CD14-positive monocyte (primary cell): Measurements from ENCODE around the gene EPG5. TPM values are rescaled to one million over a fixed set of nuclear protein-coding genes. Genes with fewer than 3 reads are reported as not detected.
A peak's percentile ranks its signal among the peaks of the same experiment; 100 is the strongest.

Source experiments
- DNase-seq, 3 donors: peaks; one replicate each; pipeline ENCODE4 v3.0.0-alpha.2; 2011 to 2022
- H2AFZ ChIP-seq: 2 replicates; pipeline ENCODE4 v1.6.0; 2012; ENCODE audit warnings: mild to moderate bottlenecking, low read depth, low read length, inconsistent platforms; ENCODE audit not compliant: insufficient read depth, poor library complexity, severe bottlenecking
- H3K27ac ChIP-seq, 2 donors: 1 replicate in 1 of 2; 2 replicates in 1 of 2; pipeline ENCODE4 v1.5.1; 2012 to 2013; ENCODE audit warnings: low read length in 2 of 2, control low read depth in 1 of 2, inconsistent platforms in 1 of 2, low read depth in 1 of 2, mild to moderate bottlenecking in 1 of 2
- H3K27me3 ChIP-seq, 2 donors: one replicate each; pipeline versions ENCODE4 v1.6.0 to v1.6.1; 2011 to 2013; ENCODE audit warnings: low read length in 2 of 2; ENCODE audit not compliant: control insufficient read depth in 2 of 2, insufficient read depth in 2 of 2
- H3K36me3 ChIP-seq, 2 donors: replicated peaks in 1 of 2; 1 replicate in 1 of 2; 2 replicates in 1 of 2; pipeline versions ENCODE4 v1.5.1 to v1.6.1; 2012 to 2013; ENCODE audit warnings: low read length in 2 of 2, control low read depth in 1 of 2, inconsistent platforms in 1 of 2, mild to moderate bottlenecking in 1 of 2; ENCODE audit not compliant: insufficient read depth in 2 of 2, control insufficient read depth in 1 of 2
- H3K4me1 ChIP-seq, 2 donors: 1 replicate in 1 of 2; 2 replicates in 1 of 2; pipeline versions ENCODE4 v1.5.1 to v1.6.1; 2012 to 2013; ENCODE audit warnings: low read length in 2 of 2, control low read depth in 1 of 2, inconsistent platforms in 1 of 2, mild to moderate bottlenecking in 1 of 2, moderate library complexity in 1 of 2; ENCODE audit not compliant: insufficient read depth in 2 of 2, control insufficient read depth in 1 of 2
- H3K4me2 ChIP-seq: replicated peaks from 2 replicates; pipeline ENCODE3; 2012; ENCODE audit warnings: low read length, moderate library complexity, mild to moderate bottlenecking; ENCODE audit not compliant: poor library complexity, severe bottlenecking; ENCODE audit errors: extremely low read depth
- H3K4me3 ChIP-seq, 3 experiments: fragments of 200-600 bp in 1 of 3; sonication (generic) in 1 of 3; replicated peaks in 1 of 3; 1 replicate in 2 of 3; 2 replicates in 1 of 3; pipeline ENCODE4 v1.5.1; 2011 to 2013; ENCODE audit warnings: low read length in 3 of 3, mild to moderate bottlenecking in 3 of 3, control low read depth in 2 of 3, low read depth in 2 of 3, inconsistent platforms in 1 of 3, moderate library complexity in 1 of 3
- H3K79me2 ChIP-seq: 2 replicates; pipeline ENCODE4 v1.6.0; 2012; ENCODE audit warnings: mild to moderate bottlenecking, control low read depth, inconsistent platforms, low read length, moderate library complexity; ENCODE audit not compliant: insufficient read depth
- H3K9ac ChIP-seq: 2 replicates; pipeline ENCODE4 v1.6.0; 2017; ENCODE audit warnings: low read length, mild to moderate bottlenecking; ENCODE audit not compliant: insufficient read depth, poor library complexity, severe bottlenecking
- H3K9me3 ChIP-seq, 2 donors: replicated peaks in 1 of 2; 1 replicate in 1 of 2; 2 replicates in 1 of 2; pipeline versions ENCODE4 v1.5.1 to v1.6.1; 2012 to 2013; ENCODE audit warnings: low read length in 2 of 2, control low read depth in 1 of 2; ENCODE audit not compliant: control insufficient read depth in 1 of 2, insufficient read depth in 1 of 2
- H4K20me1 ChIP-seq: 2 replicates; pipeline ENCODE4 v1.6.0; 2012; ENCODE audit warnings: mild to moderate bottlenecking, low read length, control low read depth, moderate library complexity; ENCODE audit not compliant: insufficient read depth
- H3K27ac Mint-ChIP-seq, 7 donors: one replicate each; pipeline ENCODE4 v1.8.0; 2020; ENCODE audit warnings: mild to moderate bottlenecking in 7 of 7, mixed read lengths in 7 of 7, moderate library complexity in 6 of 7, inconsistent platforms in 2 of 7
- H3K27me3 Mint-ChIP-seq, 3 donors: one replicate each; pipeline ENCODE4 v1.8.0; 2021 to 2022; ENCODE audit warnings: low read depth in 3 of 3, mild to moderate bottlenecking in 3 of 3, mixed read lengths in 3 of 3, moderate library complexity in 3 of 3, inconsistent platforms in 1 of 3
- H3K36me3 Mint-ChIP-seq, 2 donors: one replicate each; pipeline ENCODE4 v1.8.0; 2020; ENCODE audit warnings: mixed read lengths in 2 of 2, inconsistent platforms in 1 of 2, mild to moderate bottlenecking in 1 of 2
- H3K4me1 Mint-ChIP-seq: one replicate; pipeline ENCODE4 v1.8.0; 2020; ENCODE audit warnings: mild to moderate bottlenecking, mixed read lengths
- H3K4me3 Mint-ChIP-seq, 2 donors: one replicate each; pipeline ENCODE4 v1.8.0; 2020; ENCODE audit warnings: mild to moderate bottlenecking in 2 of 2, mixed read lengths in 2 of 2, moderate library complexity in 1 of 2
- H3K9me3 Mint-ChIP-seq, 7 donors: one replicate each; pipeline ENCODE4 v1.8.0; 2020 to 2022; ENCODE audit warnings: mixed read lengths in 7 of 7, mild to moderate bottlenecking in 6 of 7, moderate library complexity in 6 of 7, inconsistent platforms in 2 of 7
- CTCF ChIP-seq: fragments of 200-600 bp; IDR thresholded peaks from one replicate; pipeline ENCODE4 v1.8.0; 2022; ENCODE audit warnings: antibody characterized with exemption, mild to moderate bottlenecking
- WGBS: methylation state at CpG from one replicate; pipeline ENCODE4 v1.1.5; 2013; ENCODE audit warnings: missing lambda C conversion rate; ENCODE audit not compliant: insufficient coverage; 5-methylcytosine and 5-hydroxymethylcytosine counted together
- intact Hi-C, 2 donors: fragments of 100-400 bp; cut with micrococcal nuclease; formaldehyde crosslinking; loops; one replicate each; pipeline versions ENCODE4 v1.15.0 to v1.15.1; 2023
- polyA plus RNA-seq, 3 donors: library from polyadenylated mRNA; depleted of rRNA in 1 of 3; unstranded in 2 of 3; stranded (reverse) in 1 of 3; fragments of 300-500 nt in 2 of 3; fragments of >200 nt in 1 of 3; fragmentation: Illumina TruSeq in 2 of 3; gene quantifications; 1 replicate in 2 of 3; 2 replicates in 1 of 3; pipeline ENCODE4 v1.2.3, GENCODE V29; 2012 to 2021

EPG5 gene
- polyA plus RNA-seq, 3 donors, result 1.3 to 15.9 (median 1.4) TPM

- Histone ChIP-seq H3K4me3 (peak overlapping the region in 1 of 3 experiments; percentile 53), H3K9ac (peak overlapping the region; percentile 71), H3K27ac (peak overlapping the region; percentile 95 to 99), H4K20me1 (no peaks in the 10 kb centered on the region), H3K9me3 (no peaks in the 10 kb centered on the region), H3K4me2 (peak overlapping the region; percentile 59), H3K36me3 (peaks cover 12 to 34% of the 10 kb centered on the region in 2 donors), H2AFZ (peak overlapping the region; percentile 9), H3K4me1 (peaks cover 47 to 53% of the 10 kb centered on the region in 2 donors), H3K79me2 (no peaks in the 10 kb centered on the region), H3K27me3 (no peaks in the 10 kb centered on the region)
- H3K4me1 Mint-ChIP-seq, result peaks cover 48% of the 10 kb centered on the region
- peak overlapping the region in 1 of 2 donors; percentile 75 for H3K4me3 Mint-ChIP-seq
- no peak for TF ChIP-seq CTCF
- peak in 2 of 3 donors; percentile 10 to 42 for DNase-seq
- peaks cover 0 to 2% (median 0%) of the 10 kb centered on the region in 7 donors for H3K9me3 Mint-ChIP-seq
- H3K36me3 Mint-ChIP-seq, result peaks cover 34 to 49% of the 10 kb centered on the region in 2 donors
- peaks cover 0 to 1% (median 0%) of the 10 kb centered on the region in 3 donors for H3K27me3 Mint-ChIP-seq
- intact Hi-C loops, result no loop called here
- 95% methylated on average over 3 of the region's 8 CpGs for WGBS
- H3K27ac Mint-ChIP-seq, result peak overlapping the region; percentile 95 to 100 (median 96)
Measured at GRCh38 chr18:46008531-46008930, 41.4 kb upstream of the EPG5 start.

- no peak overlapping the region for H3K27ac Mint-ChIP-seq
Measured at GRCh38 chr18:46007165-46007564, 40.0 kb upstream of the EPG5 start.

More at GRCh38 chr18:46007165-46007564, 40.0 kb upstream of the EPG5 start:
- WGBS, result 100% methylated on average over 2 of the region's 5 CpGs
- H3K36me3 Mint-ChIP-seq, result peaks cover 45 to 60% of the 10 kb centered on the region in 2 donors
- peaks cover 9 to 11% of the 10 kb centered on the region in 2 donors for H3K9me3 ChIP-seq
- H3K4me1 ChIP-seq, result peaks cover 39 to 44% of the 10 kb centered on the region in 2 donors
- TF ChIP-seq CTCF, result no peak
- H3K4me3 Mint-ChIP-seq, result no peak overlapping the region
- H3K79me2 ChIP-seq, result no peaks in the 10 kb centered on the region
- intact Hi-C loops, result no loop called here
- peaks cover 17 to 47% of the 10 kb centered on the region in 2 donors for H3K36me3 ChIP-seq
- peaks cover 0 to 1% (median 0%) of the 10 kb centered on the region in 3 donors for H3K27me3 Mint-ChIP-seq
- no peak overlapping the region for H3K4me3 ChIP-seq
- H3K4me2 ChIP-seq, result no peak overlapping the region
- no peaks in the 10 kb centered on the region for H3K27me3 ChIP-seq
- no peak overlapping the region for H3K9ac ChIP-seq
- no peaks in the 10 kb centered on the region for H4K20me1 ChIP-seq
- no peak overlapping the region for H2AFZ ChIP-seq
- DNase-seq, result no peak
- no peak overlapping the region for H3K27ac ChIP-seq
- peaks cover 40% of the 10 kb centered on the region for H3K4me1 Mint-ChIP-seq
- peaks cover 8 to 13% (median 10%) of the 10 kb centered on the region in 7 donors for H3K9me3 Mint-ChIP-seq
